Trophoblast cell (in vitro differentiated cells and primary cell): ENCODE measurements around the gene CCDC85A.

Source experiments
- DNase-seq, 2 donors: peaks; one replicate each; pipeline ENCODE4 v3.0.0-alpha.2; 2016
- H2AFZ ChIP-seq: 2 replicates; pipeline ENCODE4 v1.6.1; 2013; ENCODE audit warnings: low read length, moderate library complexity, mild to moderate bottlenecking; ENCODE audit not compliant: insufficient read depth, poor library complexity
- H2AK5ac ChIP-seq: 2 replicates; pipeline ENCODE4 v1.6.1; 2013; ENCODE audit warnings: mild to moderate bottlenecking, low read length
- H2BK120ac ChIP-seq: 2 replicates; pipeline ENCODE4 v1.6.1; 2013; ENCODE audit warnings: low read length, mild to moderate bottlenecking, moderate library complexity; ENCODE audit not compliant: insufficient read depth, poor library complexity
- H2BK12ac ChIP-seq: 2 replicates; pipeline ENCODE4 v1.6.1; 2013; ENCODE audit warnings: mild to moderate bottlenecking, low read length, moderate library complexity
- H2BK5ac ChIP-seq: 2 replicates; pipeline ENCODE4 v1.6.1; 2013; ENCODE audit warnings: low read length, low read depth, moderate library complexity, mild to moderate bottlenecking; ENCODE audit not compliant: poor library complexity
- H3K14ac ChIP-seq: 2 replicates; pipeline ENCODE4 v1.6.1; 2013; ENCODE audit warnings: mild to moderate bottlenecking, low read length
- H3K18ac ChIP-seq: 2 replicates; pipeline ENCODE4 v1.6.1; 2013; ENCODE audit warnings: mild to moderate bottlenecking, low read length
- H3K23ac ChIP-seq: 2 replicates; pipeline ENCODE4 v1.6.1; 2013; ENCODE audit warnings: low read length
- H3K27ac ChIP-seq: 2 replicates; pipeline ENCODE4 v1.5.1; 2013; ENCODE audit warnings: low read depth, mild to moderate bottlenecking, inconsistent platforms, low read length, moderate library complexity
- H3K27me3 ChIP-seq: 2 replicates; pipeline ENCODE4 v1.6.1; 2013; ENCODE audit warnings: inconsistent platforms, mild to moderate bottlenecking, low read length, moderate library complexity; ENCODE audit not compliant: insufficient read depth
- H3K36me3 ChIP-seq, 2 experiments: 1 replicate in 1 of 2; 2 replicates in 1 of 2; pipeline ENCODE4 v1.6.1; 2013; ENCODE audit warnings: low read length in 2 of 2, mild to moderate bottlenecking in 2 of 2, moderate library complexity in 1 of 2; ENCODE audit not compliant: insufficient read depth in 2 of 2, control insufficient read depth in 1 of 2
- H3K4ac ChIP-seq: 2 replicates; pipeline ENCODE4 v1.6.1; 2013; ENCODE audit warnings: low read depth, mild to moderate bottlenecking, low read length, moderate library complexity
- H3K4me1 ChIP-seq, 2 experiments: 1 replicate in 1 of 2; 2 replicates in 1 of 2; pipeline ENCODE4 v1.6.1; 2013; ENCODE audit warnings: low read length in 2 of 2, mild to moderate bottlenecking in 2 of 2, moderate library complexity in 1 of 2; ENCODE audit not compliant: insufficient read depth in 2 of 2, control insufficient read depth in 1 of 2
- H3K4me2 ChIP-seq: 2 replicates; pipeline ENCODE4 v1.6.1; 2013; ENCODE audit warnings: inconsistent platforms, mild to moderate bottlenecking, low read length, moderate library complexity
- H3K4me3 ChIP-seq: 2 replicates; pipeline ENCODE4 v1.5.1; 2013; ENCODE audit warnings: mild to moderate bottlenecking, low read depth, low read length, inconsistent platforms
- H3K79me1 ChIP-seq: one replicate; pipeline ENCODE4 v1.6.1; 2013; ENCODE audit warnings: low read length
- H3K79me2 ChIP-seq: 2 replicates; pipeline ENCODE4 v1.6.1; 2013; ENCODE audit warnings: low read length, mild to moderate bottlenecking; ENCODE audit not compliant: control insufficient read depth, insufficient read depth, poor library complexity
- H3K9ac ChIP-seq: 2 replicates; pipeline ENCODE4 v1.6.1; 2013; ENCODE audit warnings: mild to moderate bottlenecking, low read length
- H3K9me3 ChIP-seq: 2 replicates; pipeline ENCODE4 v1.6.1; 2013; ENCODE audit warnings: low read depth, mild to moderate bottlenecking, control low read depth, inconsistent platforms, low read length; ENCODE audit not compliant: insufficient read depth
- H4K12ac ChIP-seq: 2 replicates; pipeline ENCODE4 v1.6.1; 2013; ENCODE audit warnings: low read depth, mild to moderate bottlenecking, low read length, moderate library complexity
- H4K8ac ChIP-seq: 2 replicates; pipeline ENCODE4 v1.6.1; 2013; ENCODE audit warnings: low read depth, mild to moderate bottlenecking, low read length, moderate library complexity
- H4K91ac ChIP-seq: one replicate; pipeline ENCODE4 v1.6.1; 2013; ENCODE audit warnings: low read depth, mild to moderate bottlenecking, low read length, moderate library complexity
- WGBS: extraction: QIAGEN DNeasy Blood & Tissue Kit; methylation state at CpG from one replicate; pipeline ENCODE4 v1.1.7; 2013; ENCODE audit warnings: missing lambda C conversion rate; ENCODE audit not compliant: insufficient read length, insufficient coverage; ENCODE audit errors: extremely low coverage; 5-methylcytosine and 5-hydroxymethylcytosine counted together

Gene CCDC85A

DNA sequence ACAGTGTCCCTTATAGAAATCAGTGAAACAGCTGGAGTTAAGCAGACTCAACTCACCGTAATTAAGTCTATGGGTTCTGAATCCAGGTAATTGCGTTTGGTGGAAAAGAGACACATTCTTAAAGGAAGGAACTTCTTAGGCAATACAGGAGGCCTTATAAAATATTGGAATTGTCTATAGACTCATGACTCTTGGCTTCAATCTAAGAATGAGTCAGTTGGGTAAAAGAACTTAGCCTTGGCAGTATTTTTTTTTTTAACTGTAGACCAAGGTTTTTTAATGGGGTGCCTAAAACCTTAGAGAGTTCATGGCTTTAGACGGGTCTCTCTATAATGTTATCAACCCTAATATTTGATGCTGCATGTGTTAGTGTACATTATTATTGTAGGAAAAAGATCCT, 47.6 kb downstream of the CCDC85A start:
- no peak overlapping the region for H3K9ac ChIP-seq
- H2AK5ac ChIP-seq = no peak overlapping the region
- H3K4me2 ChIP-seq = no peak overlapping the region
- H3K18ac ChIP-seq = no peak overlapping the region
- H3K23ac ChIP-seq = no peak overlapping the region
- H3K79me2 ChIP-seq = no peaks in the 10 kb centered on the region
- H3K14ac ChIP-seq = no peak overlapping the region
- H4K12ac ChIP-seq = no peak overlapping the region
- no peaks in the 10 kb centered on the region for H3K4me1 ChIP-seq
- no peaks in the 10 kb centered on the region for H3K9me3 ChIP-seq
- no peak overlapping the region for H2BK12ac ChIP-seq
- H2BK5ac ChIP-seq = no peak overlapping the region
- H2AFZ ChIP-seq = no peak overlapping the region
- H4K91ac ChIP-seq = no peak overlapping the region
- H3K27me3 ChIP-seq = no peaks in the 10 kb centered on the region
- no peak for DNase-seq
- H3K36me3 ChIP-seq = no peaks in the 10 kb centered on the region
- H3K4me3 ChIP-seq = no peak overlapping the region
- no peak overlapping the region for H3K27ac ChIP-seq
- no CpG with 5 or more reads among the region's 3 CpGs for WGBS
- H3K4ac ChIP-seq = no peak overlapping the region
- H4K8ac ChIP-seq = no peak overlapping the region
- H3K79me1 ChIP-seq = no peaks in the 10 kb centered on the region
- H2BK120ac ChIP-seq = no peak overlapping the region

DNA sequence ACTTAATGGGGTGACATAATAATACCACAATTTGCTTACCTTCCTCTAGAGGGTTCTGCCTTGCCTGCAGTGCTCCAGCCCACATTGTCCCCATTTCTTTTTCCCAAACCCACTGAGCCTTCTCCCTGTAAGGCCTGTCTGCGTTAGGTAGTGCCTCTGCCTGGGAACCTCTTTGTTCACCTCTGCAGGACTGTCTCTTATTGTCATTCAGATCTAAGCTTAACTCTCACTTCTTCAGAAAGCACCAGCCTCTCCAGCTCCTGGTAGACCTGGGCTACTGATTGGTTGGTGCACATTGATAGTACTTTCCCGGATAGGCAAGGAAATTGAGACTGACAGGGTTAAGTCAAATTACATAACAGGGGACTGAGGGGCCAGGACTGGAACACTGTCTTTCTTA, 49.1 kb downstream of the CCDC85A start:
- Histone ChIP-seq H2AK5ac (no peak overlapping the region), H3K18ac (no peak overlapping the region), H2BK120ac (no peak overlapping the region), H4K8ac (no peak overlapping the region), H4K12ac (no peak overlapping the region), H2AFZ (no peak overlapping the region), H3K4me1 (no peaks in the 10 kb centered on the region), H2BK12ac (no peak overlapping the region), H3K4me2 (no peak overlapping the region), H3K36me3 (no peaks in the 10 kb centered on the region), H3K27ac (no peak overlapping the region), H3K9me3 (no peaks in the 10 kb centered on the region), H3K79me2 (no peaks in the 10 kb centered on the region), H3K9ac (no peak overlapping the region), H3K79me1 (no peaks in the 10 kb centered on the region), H3K4me3 (no peak overlapping the region), H4K91ac (no peak overlapping the region), H3K4ac (no peak overlapping the region), H3K27me3 (no peaks in the 10 kb centered on the region), H3K14ac (no peak overlapping the region), H2BK5ac (no peak overlapping the region), H3K23ac (no peak overlapping the region)
- DNase-seq = no peak
- no CpG with 5 or more reads among the region's 2 CpGs for WGBS

- no peak overlapping the region for H2BK120ac ChIP-seq
- H3K79me2 ChIP-seq = no peaks in the 10 kb centered on the region
- H3K36me3 ChIP-seq = no peaks in the 10 kb centered on the region
- no peak overlapping the region for H3K4me3 ChIP-seq
- H3K27ac ChIP-seq = no peak overlapping the region
- H3K9ac ChIP-seq = no peak overlapping the region
- H3K4me2 ChIP-seq = no peak overlapping the region
- no peak overlapping the region for H3K18ac ChIP-seq
- no peak overlapping the region for H4K91ac ChIP-seq
- H3K27me3 ChIP-seq = no peaks in the 10 kb centered on the region
- H3K4ac ChIP-seq = no peak overlapping the region
- H2BK12ac ChIP-seq = no peak overlapping the region
- H3K23ac ChIP-seq = no peak overlapping the region
- no peak overlapping the region for H2BK5ac ChIP-seq
- WGBS = 100% methylated on average over 1 of the region's 2 CpGs
- H3K9me3 ChIP-seq = no peaks in the 10 kb centered on the region
- no peak overlapping the region for H3K14ac ChIP-seq
- no peaks in the 10 kb centered on the region for H3K79me1 ChIP-seq
- no peaks in the 10 kb centered on the region for H3K4me1 ChIP-seq
- H4K8ac ChIP-seq = no peak overlapping the region
- no peak overlapping the region for H2AFZ ChIP-seq
- no peak for DNase-seq
- H4K12ac ChIP-seq = no peak overlapping the region
- H2AK5ac ChIP-seq = no peak overlapping the region
Observed at GRCh38 chr2:56234241-56234640, 50.5 kb downstream of the CCDC85A start.

GRCh38 chr2:56239030-56239429, 55.2 kb downstream of the CCDC85A start:
- H2AK5ac ChIP-seq = no peak overlapping the region
- H4K12ac ChIP-seq = no peak overlapping the region
- no peak overlapping the region for H4K8ac ChIP-seq
- H3K4me2 ChIP-seq = no peak overlapping the region
- no peaks in the 10 kb centered on the region for H3K9me3 ChIP-seq
- no peak overlapping the region for H2BK5ac ChIP-seq
- no peak for DNase-seq
- no peaks in the 10 kb centered on the region for H3K27me3 ChIP-seq
- no peak overlapping the region for H3K4me3 ChIP-seq
- no peak overlapping the region for H2AFZ ChIP-seq
- H2BK120ac ChIP-seq = no peak overlapping the region
- H3K23ac ChIP-seq = no peak overlapping the region
- no peak overlapping the region for H3K27ac ChIP-seq
- H3K79me2 ChIP-seq = no peaks in the 10 kb centered on the region
- no peak overlapping the region for H3K14ac ChIP-seq
- H4K91ac ChIP-seq = no peak overlapping the region
- no peaks in the 10 kb centered on the region for H3K79me1 ChIP-seq
- H3K9ac ChIP-seq = no peak overlapping the region
- H3K18ac ChIP-seq = no peak overlapping the region
- no peak overlapping the region for H3K4ac ChIP-seq
- no CpG with 5 or more reads among the region's 2 CpGs for WGBS
- no peak overlapping the region for H2BK12ac ChIP-seq
- no peaks in the 10 kb centered on the region for H3K36me3 ChIP-seq
- H3K4me1 ChIP-seq = no peaks in the 10 kb centered on the region
